Stimulated activated CD4-positive, alpha-beta T cell treated with anti-CD3 and anti-CD28 coated beads, Interleukin-15, amount 100 ng/mL, for 48 hours (primary cell): ENCODE data around the gene POU3F1.

Experiments used
- DNase-seq, 2 donors: peaks; one replicate each; pipeline ENCODE4 v3.0.0-alpha.2; 2020; ENCODE audit warnings: low read depth in 2 of 2

Gene POU3F1

GRCh38 chr1:38073534-38074301 lies 27.1 kb upstream of the POU3F1 start:
- DNase-seq, result no peak

DNA sequence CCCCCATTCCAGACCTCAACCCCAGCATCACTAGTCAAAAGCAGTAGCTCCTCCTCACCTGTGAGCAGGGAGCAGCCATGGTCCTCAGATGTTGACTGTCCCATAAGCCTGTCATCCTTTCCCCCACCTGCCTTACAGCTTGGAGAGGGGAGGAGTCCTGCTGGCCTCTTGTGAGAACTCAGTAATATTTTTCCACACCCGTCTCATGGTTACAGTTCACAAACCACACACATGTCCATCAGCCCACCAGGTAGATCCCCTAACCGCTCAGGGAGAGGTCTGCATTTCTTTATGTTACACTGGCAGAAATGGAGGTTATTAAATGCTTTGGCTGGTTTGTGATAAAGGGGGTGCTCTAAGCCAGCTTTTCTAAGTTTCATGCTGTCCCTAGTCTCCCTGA lies 26.3 kb upstream of the POU3F1 start:
- DNase-seq, result no peak

DNA sequence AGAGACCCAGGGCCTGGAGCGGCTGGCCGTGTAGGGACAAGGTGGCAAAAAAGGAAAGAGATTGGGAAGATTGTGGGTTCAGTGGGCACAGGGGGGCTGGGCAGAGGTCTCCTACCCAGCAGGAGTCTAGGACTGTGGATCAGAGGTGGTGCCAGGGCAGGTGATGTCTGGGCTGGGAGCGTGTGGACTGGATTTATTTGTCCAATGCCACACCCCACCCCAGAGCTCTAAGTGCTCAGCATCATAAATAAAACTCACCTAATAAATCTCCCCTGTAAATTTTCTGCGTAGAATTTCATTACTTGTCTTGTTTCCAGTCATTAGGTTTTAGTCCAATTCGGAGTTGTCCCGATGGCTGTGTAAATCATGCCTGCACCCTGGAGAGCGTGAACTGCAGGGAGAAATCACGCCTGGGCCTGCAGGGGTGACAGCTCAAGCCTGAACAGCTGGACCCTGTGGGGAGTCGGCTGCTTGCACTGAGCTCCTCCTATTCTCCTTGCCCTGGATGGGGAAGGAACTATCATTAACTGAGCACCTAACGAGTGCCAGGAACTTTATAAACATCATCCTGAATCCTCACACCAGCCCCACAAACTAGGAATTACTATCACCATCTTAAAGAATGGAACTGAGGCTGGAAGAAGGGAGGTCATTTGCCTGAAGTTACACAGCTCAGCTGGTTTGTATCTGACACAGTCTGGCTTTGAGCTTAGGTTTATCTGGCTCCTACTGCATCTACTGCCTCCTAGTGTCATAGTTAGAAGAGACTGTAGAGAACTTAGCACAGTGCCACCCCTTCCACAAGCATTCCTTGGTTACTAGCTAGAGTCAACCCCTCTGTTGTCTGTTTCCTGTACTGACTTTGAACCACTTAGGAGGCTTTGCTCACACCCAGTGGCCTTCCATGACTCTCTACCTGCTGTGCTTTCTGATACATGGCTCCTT lies 25.0 kb upstream of the POU3F1 start:
- DNase-seq, result no peak

- DNase-seq, result no peak
Measured at GRCh38 chr1:38068980-38069340, 22.4 kb upstream of the POU3F1 start.

- DNase-seq, result no peak
Measured at GRCh38 chr1:38068220-38068979, 21.8 kb upstream of the POU3F1 start.

- DNase-seq, result no peak
Measured at GRCh38 chr1:38064197-38064903, 17.8 kb upstream of the POU3F1 start.

DNA sequence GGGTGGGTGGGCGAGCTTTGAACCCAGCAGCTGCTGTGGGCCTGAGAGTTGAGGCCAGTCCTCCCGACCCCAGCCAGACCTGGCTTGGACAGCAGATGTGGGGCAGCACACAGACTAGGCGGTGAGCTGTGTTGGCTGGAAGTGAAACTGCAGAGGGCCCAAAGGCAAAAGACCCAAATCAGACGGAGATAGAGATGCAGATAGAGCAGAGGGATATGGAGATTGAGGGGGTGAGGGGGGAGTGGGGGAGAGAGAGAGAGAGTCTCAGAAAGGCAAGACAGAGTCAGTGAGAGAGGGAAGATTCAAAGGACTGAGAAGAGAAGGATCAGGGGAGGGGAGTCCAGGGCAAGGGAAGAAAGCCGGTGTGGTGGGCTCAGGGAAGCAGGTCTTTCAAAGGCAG lies 17.0 kb upstream of the POU3F1 start:
- DNase-seq, result no peak

DNA sequence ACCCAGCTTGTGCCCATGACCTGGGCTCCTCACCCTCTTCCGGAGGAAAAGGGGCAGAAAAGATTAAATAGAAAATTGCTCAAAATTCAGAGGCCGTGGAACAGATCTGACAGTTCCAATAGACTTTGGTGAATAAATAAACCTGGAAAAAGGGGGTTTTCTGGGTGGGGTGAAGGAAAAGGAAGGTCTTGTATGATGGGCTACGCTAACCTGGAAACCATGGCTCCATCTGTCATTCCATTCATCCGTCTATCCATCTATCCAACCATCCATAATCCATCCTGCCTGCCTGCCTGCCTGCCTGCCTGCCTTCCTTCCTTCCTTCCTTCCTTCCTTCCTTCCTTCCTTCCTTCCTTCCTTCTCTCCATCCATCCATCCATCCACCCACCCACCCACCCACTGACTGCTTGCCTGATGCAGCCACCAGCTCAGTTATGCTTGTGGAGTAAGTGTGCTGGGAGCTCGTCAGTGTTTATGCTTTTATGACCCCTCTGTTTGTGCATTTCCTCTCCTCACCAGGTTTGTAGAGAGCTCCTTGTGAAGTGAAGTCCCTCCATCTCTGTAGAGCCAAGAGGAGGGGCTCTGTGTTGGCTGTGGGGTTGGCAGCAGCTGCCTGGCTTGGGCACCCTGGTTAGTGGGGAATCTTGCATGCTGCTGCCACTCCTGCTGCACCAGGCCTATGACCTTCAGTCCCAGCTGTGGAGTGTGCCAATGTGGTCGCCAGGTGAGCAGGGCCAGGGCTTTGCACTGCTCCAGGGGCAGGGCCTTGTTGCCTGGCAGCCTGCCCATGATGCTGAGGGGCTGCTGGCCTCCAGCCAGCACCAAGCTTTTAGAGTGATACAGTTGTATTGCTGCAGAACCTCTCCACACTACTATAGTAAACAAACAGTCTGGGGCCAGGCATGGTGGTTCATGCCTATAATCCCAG lies 16.0 kb upstream of the POU3F1 start:
- no peak for DNase-seq

- DNase-seq, result no peak
Measured at GRCh38 chr1:38061883-38062328, 15.3 kb upstream of the POU3F1 start.

DNA sequence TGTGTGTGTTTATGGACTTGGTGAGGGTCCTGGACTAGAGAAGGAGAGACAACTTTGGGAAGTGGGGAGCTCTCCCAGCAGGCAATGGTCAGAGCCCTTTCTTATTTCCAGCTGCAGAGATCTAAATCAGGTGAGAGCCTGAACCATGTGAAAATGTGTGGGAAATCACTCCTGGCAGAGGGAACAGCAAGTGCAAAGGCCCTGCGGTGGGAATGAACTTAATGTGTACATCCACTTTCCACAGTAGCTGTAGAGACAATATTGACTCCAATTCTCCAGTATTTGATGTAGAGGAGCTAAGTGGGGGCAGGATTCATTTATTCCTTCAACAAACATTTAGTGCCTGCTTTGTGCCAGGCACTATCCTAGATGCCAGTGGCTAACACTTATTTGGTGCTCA lies 14.7 kb upstream of the POU3F1 start:
- no peak for DNase-seq

DNA sequence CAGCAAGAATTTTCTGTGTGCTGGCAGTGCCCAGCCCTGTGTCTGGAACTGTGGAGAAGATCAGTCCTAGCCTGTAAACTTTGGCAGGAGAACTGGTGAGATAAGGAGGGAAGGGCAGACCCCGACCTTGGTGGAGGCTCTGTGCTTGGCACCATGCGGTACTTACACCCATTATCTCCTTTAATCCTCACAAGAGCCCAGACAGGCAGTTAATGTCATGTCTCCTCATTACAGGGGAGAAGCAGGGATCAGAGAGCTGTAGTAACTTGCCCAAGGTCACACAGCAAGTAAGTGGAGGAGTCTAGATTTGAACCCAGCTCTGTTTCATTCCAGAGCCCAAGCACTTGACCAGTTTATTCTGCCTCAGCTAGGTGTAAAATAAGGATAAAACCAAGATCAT lies 13.9 kb upstream of the POU3F1 start:
- no peak for DNase-seq

DNA sequence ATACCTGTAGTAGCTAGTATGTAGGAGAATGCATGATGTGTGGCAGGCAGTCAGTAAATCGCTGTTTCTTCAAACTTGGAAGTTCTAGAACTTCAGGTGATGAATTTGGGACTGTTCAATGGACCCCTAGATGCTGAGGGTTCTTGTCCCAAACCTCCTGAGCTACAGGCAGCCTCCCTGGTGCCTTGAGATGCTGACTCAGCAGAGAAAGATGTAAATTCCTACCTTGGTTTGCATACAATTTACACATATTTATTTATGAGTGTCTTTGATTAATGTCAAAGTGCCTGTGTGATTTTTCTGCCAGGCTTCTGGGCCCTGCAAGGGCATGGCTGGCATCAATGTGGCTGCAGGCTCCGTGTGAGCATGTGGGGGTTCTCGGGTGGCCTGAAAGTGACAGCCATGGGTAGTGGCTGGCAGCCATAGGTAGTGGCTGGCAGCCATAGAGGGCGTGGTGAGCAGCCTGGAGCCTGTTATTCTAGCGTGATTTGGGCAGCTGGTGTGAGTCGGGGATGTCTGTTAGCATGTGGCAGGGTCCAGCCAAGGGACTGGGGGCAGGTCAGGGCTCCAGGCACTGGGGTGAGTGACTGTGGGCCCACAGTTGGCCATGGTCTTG lies 13.2 kb upstream of the POU3F1 start:
- DNase-seq, result no peak

- no peak for DNase-seq
Measured at GRCh38 chr1:38055965-38056364, 9.4 kb upstream of the POU3F1 start.

GRCh38 chr1:38055398-38055797 lies 8.8 kb upstream of the POU3F1 start:
- no peak for DNase-seq

GRCh38 chr1:38053416-38054091 lies 7.0 kb upstream of the POU3F1 start:
- no peak for DNase-seq

- no peak for DNase-seq
Measured at GRCh38 chr1:38052750-38053415, 6.3 kb upstream of the POU3F1 start.

DNA sequence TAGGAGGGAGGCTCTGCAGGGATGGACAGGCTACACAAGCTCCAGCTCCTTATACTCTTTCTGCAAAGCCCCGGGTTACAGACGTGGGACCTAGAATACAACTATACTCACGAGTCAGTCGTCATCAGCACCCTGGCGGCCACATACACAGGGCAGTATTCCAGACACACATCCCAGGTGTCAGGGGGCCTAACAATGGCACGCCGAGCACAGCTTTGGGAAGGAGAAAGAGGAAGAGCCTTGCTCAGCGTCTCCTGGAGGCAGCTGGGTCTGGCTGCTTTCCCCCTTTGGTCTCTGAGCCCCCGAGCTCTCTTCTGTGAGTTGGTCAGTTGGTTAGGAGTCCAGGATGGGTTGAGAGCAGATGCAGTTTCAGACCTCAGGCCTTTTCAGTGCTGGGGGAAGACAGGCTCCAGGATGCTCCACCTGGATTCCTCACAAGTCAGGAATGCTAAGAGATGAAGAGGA lies 4.5 kb upstream of the POU3F1 start:
- no peak for DNase-seq

- no peak for DNase-seq
Measured at GRCh38 chr1:38050397-38051078, 3.9 kb upstream of the POU3F1 start.
